Neural cell (in vitro differentiated cells): ENCODE data around the gene FBN1.

Source experiments
- CTCF ChIP-seq: fragments of 450-650 bp; IDR thresholded peaks from 2 replicates; pipeline ENCODE4 v1.5.1; 2014; ENCODE audit warnings: antibody characterized with exemption, mild to moderate bottlenecking, moderate library complexity; ENCODE audit not compliant: poor library complexity, severe bottlenecking
- EP300 ChIP-seq: fragments of 450-650 bp; conservative IDR thresholded peaks from 2 replicates; pipeline ENCODE4 v1.6.1; 2014; ENCODE audit warnings: antibody characterized with exemption, mild to moderate bottlenecking, moderate library complexity; ENCODE audit not compliant: poor library complexity, severe bottlenecking
- EZH2 ChIP-seq: fragments of 200-600, 300-800 bp; shearing (Covaris generic), sonication (generic); IDR thresholded peaks from 2 replicates; pipeline ENCODE4 v1.6.1; 2014; ENCODE audit warnings: antibody characterized with exemption, low read length, borderline replicate concordance, mild to moderate bottlenecking; ENCODE audit not compliant: insufficient read depth, poor library complexity, severe bottlenecking
- POLR2AphosphoS5 ChIP-seq: IDR thresholded peaks from 2 replicates; pipeline ENCODE4 v1.6.1; 2012
- RAD21 ChIP-seq: fragments of 450-650 bp; conservative IDR thresholded peaks from 2 replicates; pipeline ENCODE4 v1.6.1; 2014; ENCODE audit warnings: antibody characterized with exemption, mild to moderate bottlenecking, moderate library complexity
- SMC3 ChIP-seq: fragments of 450-650 bp; conservative IDR thresholded peaks from 2 replicates; pipeline ENCODE4 v1.6.1; 2014; ENCODE audit warnings: antibody characterized with exemption, mild to moderate bottlenecking, moderate library complexity; ENCODE audit not compliant: poor library complexity
- TAF1 ChIP-seq: IDR thresholded peaks from 2 replicates; pipeline ENCODE4 v1.6.1; 2012; ENCODE audit warnings: low read depth

- TF ChIP-seq CTCF (no peak), EZH2 (no peak), SMC3 (no peak), POLR2AphosphoS5 (no peak), EP300 (no peak), RAD21 (no peak), TAF1 (no peak)
Observed at GRCh38 chr15:48643206-48643605, 2.3 kb downstream of the FBN1 start.
